HL-60 (cell line): ENCODE results near the gene TOX3.

Experiments used
- CTCF ChIP-seq: IDR thresholded peaks from one replicate; pipeline ENCODE4 v1.5.1; 2011; ENCODE audit warnings: low read length, control low read depth, inconsistent platforms; ENCODE audit not compliant: insufficient read depth
- GABPA ChIP-seq: IDR thresholded peaks from 2 replicates; pipeline ENCODE4 v1.6.1; 2012; ENCODE audit warnings: low read depth
- POLR2AphosphoS5 ChIP-seq: IDR thresholded peaks from 2 replicates; pipeline ENCODE4 v1.6.1; 2012; ENCODE audit warnings: low read depth
- REST ChIP-seq: IDR thresholded peaks from 2 replicates; pipeline ENCODE4 v1.6.1; 2012; ENCODE audit warnings: low read depth; ENCODE audit not compliant: insufficient replicate concordance
- SPI1 ChIP-seq: IDR thresholded peaks from 2 replicates; pipeline ENCODE4 v1.6.1; 2012; ENCODE audit warnings: low read depth, mild to moderate bottlenecking, borderline replicate concordance

- no peak for TF ChIP-seq CTCF
- no peak for TF ChIP-seq REST
- TF ChIP-seq POLR2AphosphoS5 = no peak
- TF ChIP-seq GABPA = no peak
- no peak for TF ChIP-seq SPI1
Measured at GRCh38 chr16:52498328-52499059, 48.4 kb downstream of the TOX3 start.
